ENCODE results near the gene SFRP2. TPM values are rescaled to one million over a fixed set of nuclear protein-coding genes. Genes with fewer than 3 reads are reported as not detected.

The SFRP2 gene
- total and polyA plus RNA-seq, 4 donors, result 0.08 to 0.09 TPM; not detected in 2

- TF ChIP-seq GABPA (IDR thresholded peaks at IDR 0.05 in 1 of 2, conservative IDR thresholded peaks at IDR 0.05 in 1 of 2) (no peak), HNF4G (IDR thresholded peaks at IDR 0.05) (no peak), FOXA1 (IDR thresholded peaks at IDR 0.05) (no peak), RXRA (IDR thresholded peaks at IDR 0.05) (no peak), EGR1 (IDR thresholded peaks at IDR 0.05; ENCODE audit: low read depth in 2 of 2) (no peak), SP1 (IDR thresholded peaks at IDR 0.05) (no peak), ATF3 (IDR thresholded peaks at IDR 0.05) (no peak), TAF1 (conservative IDR thresholded peaks at IDR 0.05) (no peak), CTCF (IDR thresholded peaks at IDR 0.05; ENCODE audit: low read depth, low read length, missing input control) (no peak), FOXA2 (IDR thresholded peaks at IDR 0.05) (no peak), HNF4A (conservative IDR thresholded peaks at IDR 0.05) (no peak), NR2F2 (IDR thresholded peaks at IDR 0.05) (no peak)
Measured at GRCh38 chr4:153773236-153773690, 15.6 kb downstream of the SFRP2 start (continued).

GRCh38 chr4:153771046-153771445 is 17.8 kb downstream of the SFRP2 start:
- H3K36me3 ChIP-seq (ENCODE audit: control insufficient read depth in 4 of 4, insufficient read depth in 3 of 4, low read depth in 1 of 4, low read length in 3 of 4), result no peaks in the 10 kb centered on the region

More at GRCh38 chr4:153771046-153771445, 17.8 kb downstream of the SFRP2 start:
- Histone ChIP-seq H3K27ac (ENCODE audit: low read depth in 1 of 2, low read length in 2 of 2) (no peak overlapping the region), H3K4me1 (ENCODE audit: control insufficient read depth in 4 of 4, insufficient read depth in 4 of 4, low read length in 3 of 4) (no peaks in the 10 kb centered on the region), H3K9me3 (ENCODE audit: control insufficient read depth in 4 of 4, low read length in 3 of 4) (no peaks in the 10 kb centered on the region), H3K9ac (ENCODE audit: low read depth in 1 of 2, low read length in 2 of 2) (no peak overlapping the region), H3K27me3 (ENCODE audit: control insufficient read depth in 4 of 4, insufficient read depth in 4 of 4, low read length in 3 of 4) (peaks cover 0 to 3% (median 0%) of the 10 kb centered on the region in 4 donors), H3K4me3 (ENCODE audit: low read depth in 1 of 3, low read length in 3 of 3) (no peak overlapping the region)
- no peak for DNase-seq (ENCODE audit: low spot score)
- TF ChIP-seq GABPA (IDR thresholded peaks at IDR 0.05 in 1 of 2, conservative IDR thresholded peaks at IDR 0.05 in 1 of 2), result no peak
- no peak for TF ChIP-seq RXRA (IDR thresholded peaks at IDR 0.05)
- TF ChIP-seq TAF1 (conservative IDR thresholded peaks at IDR 0.05), result no peak
- TF ChIP-seq YY1 (IDR thresholded peaks at IDR 0.05), result no peak
- TF ChIP-seq SP1 (IDR thresholded peaks at IDR 0.05), result no peak
- no peak for TF ChIP-seq CTCF (IDR thresholded peaks at IDR 0.05; ENCODE audit: low read depth, low read length, missing input control)
- TF ChIP-seq FOXA1 (IDR thresholded peaks at IDR 0.05), result no peak
- TF ChIP-seq NR2F2 (IDR thresholded peaks at IDR 0.05), result no peak
- TF ChIP-seq HNF4A (conservative IDR thresholded peaks at IDR 0.05), result no peak
- no peak for TF ChIP-seq HNF4G (IDR thresholded peaks at IDR 0.05)
- no peak for TF ChIP-seq FOXA2 (IDR thresholded peaks at IDR 0.05)
- no peak for TF ChIP-seq ATF3 (IDR thresholded peaks at IDR 0.05)
- no peak for TF ChIP-seq REST (IDR thresholded peaks at IDR 0.05)
- no peak for TF ChIP-seq EGR1 (IDR thresholded peaks at IDR 0.05; ENCODE audit: low read depth in 2 of 2)
- TF ChIP-seq RAD21 (IDR thresholded peaks at IDR 0.05), result no peak
- no peak for TF ChIP-seq JUND (IDR thresholded peaks at IDR 0.05)
